HepG2 (cell line): Measurements from ENCODE around the gene TUT4. TPM values are rescaled to one million over a fixed set of nuclear protein-coding genes. Genes with fewer than 3 reads are reported as not detected.

Experiments used
- ATF3 ChIP-seq: sonication (generic); formaldehyde crosslinking; IDR thresholded peaks from 2 replicates; pipeline ENCODE4 v1.4.0; 2020; ENCODE audit warnings: missing genetic modification reagents
- CSRNP2 ChIP-seq: sonication (generic); formaldehyde crosslinking; conservative IDR thresholded peaks from 2 replicates; pipeline ENCODE4 v1.8.0; 2022; ENCODE audit warnings: low read depth, missing genetic modification reagents
- FOXA1 ChIP-seq, 2 experiments: fragments of 450-650 bp in 1 of 2; sonication (generic) in 1 of 2; formaldehyde crosslinking in 1 of 2; IDR thresholded peaks; 2 replicates each; pipeline versions ENCODE4 v1.4.0 to v1.6.1; 2016 to 2020; ENCODE audit warnings: missing genetic modification reagents in 1 of 2
- FOXC1 ChIP-seq: sonication (generic); formaldehyde crosslinking; IDR thresholded peaks from 2 replicates; pipeline ENCODE4 v1.8.0; 2022; ENCODE audit warnings: mild to moderate bottlenecking, missing genetic modification reagents, borderline replicate concordance
- HOXA3 ChIP-seq: sonication (generic); formaldehyde crosslinking; IDR thresholded peaks from 2 replicates; pipeline ENCODE4 v1.5.0; 2020; ENCODE audit warnings: missing genetic modification reagents
- ZBTB20 ChIP-seq: sonication (generic); formaldehyde crosslinking; IDR thresholded peaks from 2 replicates; pipeline ENCODE4 v1.8.1; 2023; ENCODE audit warnings: missing genetic modification reagents, low read depth, mild to moderate bottlenecking, borderline replicate concordance
- ZBTB44 ChIP-seq: sonication (generic); formaldehyde crosslinking; IDR thresholded peaks from 2 replicates; pipeline ENCODE4 v1.4.0; 2020; ENCODE audit warnings: missing genetic modification reagents
- ZFP62 ChIP-seq: sonication (generic); formaldehyde crosslinking; IDR thresholded peaks from 2 replicates; pipeline ENCODE4 v1.4.0; 2020; ENCODE audit warnings: missing genetic modification reagents
- ZNF816 ChIP-seq: sonication (generic); formaldehyde crosslinking; IDR thresholded peaks from 2 replicates; pipeline ENCODE4 v1.8.0; 2022; ENCODE audit warnings: missing genetic modification reagents, mild to moderate bottlenecking, borderline replicate concordance
- polyA plus RNA-seq, 8 experiments: library from polyadenylated mRNA; depleted of rRNA in 3 of 8; stranded (reverse) in 7 of 8; unstranded in 1 of 8; fragments of >200 nt; fragmentation: Illumina TruSeq in 4 of 8; extraction: Trizol in 4 of 8; gene quantifications; 2 replicates each; pipeline versions ENCODE4 v1.2.1 to v1.2.3, GENCODE V29; 2011 to 2016; ENCODE audit warnings: low read depth in 4 of 8, missing spikeins in 1 of 8, mixed read lengths in 1 of 8; ENCODE audit not compliant: insufficient read depth in 1 of 8
- total RNA-seq, 5 experiments: library from RNA; depleted of rRNA; stranded (reverse); fragments of >200 nt; fragmentation: Illumina TruSeq; extraction: Trizol; gene quantifications; 2 replicates each; pipeline ENCODE4 v1.2.3, GENCODE V29; 2016; ENCODE audit warnings: low read depth in 1 of 5
- TF ChIP-seq, protein P1 (sequence below): sonication (generic); formaldehyde crosslinking; IDR thresholded peaks from 2 replicates; pipeline ENCODE4 v1.5.1; 2020; ENCODE audit warnings: missing genetic modification reagents, mild to moderate bottlenecking, borderline replicate concordance
- TF ChIP-seq, protein P2 (sequence below): IDR thresholded peaks from 2 replicates; pipeline ENCODE4 v1.4.0; 2020; ENCODE audit warnings: mild to moderate bottlenecking, missing genetic modification reagents
- TF ChIP-seq, protein P3 (sequence below): sonication (generic); formaldehyde crosslinking; IDR thresholded peaks from 2 replicates; pipeline ENCODE4 v1.4.0; 2020; ENCODE audit warnings: missing genetic modification reagents, borderline replicate concordance

Gene TUT4
- total and polyA plus RNA-seq, 2 of the 13 experiments (the other 11 are each of a cell fraction or from before 2014, with no cell fraction given) = 44.7 to 53.5 TPM

DNA sequence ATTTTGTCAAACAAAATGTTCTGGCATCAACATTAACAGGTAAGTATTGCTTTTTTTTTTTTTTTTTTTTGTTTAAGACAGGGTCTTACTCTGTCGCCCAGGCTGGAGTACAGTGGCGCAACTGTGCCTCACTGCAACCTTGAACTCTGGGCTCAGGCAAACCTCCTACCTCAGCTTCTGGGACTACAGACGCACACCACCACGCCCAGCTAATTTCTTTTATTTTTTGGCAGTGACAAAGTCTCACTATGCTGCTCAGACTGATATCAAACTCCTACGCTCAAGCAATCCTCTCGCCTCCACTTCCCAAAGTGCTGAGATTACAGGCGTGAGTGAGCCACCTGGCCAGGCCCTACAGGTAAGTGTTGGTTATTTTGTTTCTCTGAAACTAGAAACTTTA is 2.4 kb downstream of the TUT4 start (continued):
- TF ChIP-seq, protein P1, sequence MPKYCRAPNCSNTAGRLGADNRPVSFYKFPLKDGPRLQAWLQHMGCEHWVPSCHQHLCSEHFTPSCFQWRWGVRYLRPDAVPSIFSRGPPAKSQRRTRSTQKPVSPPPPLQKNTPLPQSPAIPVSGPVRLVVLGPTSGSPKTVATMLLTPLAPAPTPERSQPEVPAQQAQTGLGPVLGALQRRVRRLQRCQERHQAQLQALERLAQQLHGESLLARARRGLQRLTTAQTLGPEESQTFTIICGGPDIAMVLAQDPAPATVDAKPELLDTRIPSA (CRISPR knock-in tag) = no peak
- TF ChIP-seq ZBTB44 (CRISPR knock-in tag) = no peak
- TF ChIP-seq, protein P2, sequence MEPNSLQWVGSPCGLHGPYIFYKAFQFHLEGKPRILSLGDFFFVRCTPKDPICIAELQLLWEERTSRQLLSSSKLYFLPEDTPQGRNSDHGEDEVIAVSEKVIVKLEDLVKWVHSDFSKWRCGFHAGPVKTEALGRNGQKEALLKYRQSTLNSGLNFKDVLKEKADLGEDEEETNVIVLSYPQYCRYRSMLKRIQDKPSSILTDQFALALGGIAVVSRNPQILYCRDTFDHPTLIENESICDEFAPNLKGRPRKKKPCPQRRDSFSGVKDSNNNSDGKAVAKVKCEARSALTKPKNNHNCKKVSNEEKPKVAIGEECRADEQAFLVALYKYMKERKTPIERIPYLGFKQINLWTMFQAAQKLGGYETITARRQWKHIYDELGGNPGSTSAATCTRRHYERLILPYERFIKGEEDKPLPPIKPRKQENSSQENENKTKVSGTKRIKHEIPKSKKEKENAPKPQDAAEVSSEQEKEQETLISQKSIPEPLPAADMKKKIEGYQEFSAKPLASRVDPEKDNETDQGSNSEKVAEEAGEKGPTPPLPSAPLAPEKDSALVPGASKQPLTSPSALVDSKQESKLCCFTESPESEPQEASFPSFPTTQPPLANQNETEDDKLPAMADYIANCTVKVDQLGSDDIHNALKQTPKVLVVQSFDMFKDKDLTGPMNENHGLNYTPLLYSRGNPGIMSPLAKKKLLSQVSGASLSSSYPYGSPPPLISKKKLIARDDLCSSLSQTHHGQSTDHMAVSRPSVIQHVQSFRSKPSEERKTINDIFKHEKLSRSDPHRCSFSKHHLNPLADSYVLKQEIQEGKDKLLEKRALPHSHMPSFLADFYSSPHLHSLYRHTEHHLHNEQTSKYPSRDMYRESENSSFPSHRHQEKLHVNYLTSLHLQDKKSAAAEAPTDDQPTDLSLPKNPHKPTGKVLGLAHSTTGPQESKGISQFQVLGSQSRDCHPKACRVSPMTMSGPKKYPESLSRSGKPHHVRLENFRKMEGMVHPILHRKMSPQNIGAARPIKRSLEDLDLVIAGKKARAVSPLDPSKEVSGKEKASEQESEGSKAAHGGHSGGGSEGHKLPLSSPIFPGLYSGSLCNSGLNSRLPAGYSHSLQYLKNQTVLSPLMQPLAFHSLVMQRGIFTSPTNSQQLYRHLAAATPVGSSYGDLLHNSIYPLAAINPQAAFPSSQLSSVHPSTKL = peak; percentile 79
- peak; percentile 83 for TF ChIP-seq HOXA3 (CRISPR knock-in tag)
- no peak for TF ChIP-seq FOXC1 (CRISPR knock-in tag)
- TF ChIP-seq CSRNP2 (CRISPR knock-in tag) = no peak
- TF ChIP-seq, protein P3, sequence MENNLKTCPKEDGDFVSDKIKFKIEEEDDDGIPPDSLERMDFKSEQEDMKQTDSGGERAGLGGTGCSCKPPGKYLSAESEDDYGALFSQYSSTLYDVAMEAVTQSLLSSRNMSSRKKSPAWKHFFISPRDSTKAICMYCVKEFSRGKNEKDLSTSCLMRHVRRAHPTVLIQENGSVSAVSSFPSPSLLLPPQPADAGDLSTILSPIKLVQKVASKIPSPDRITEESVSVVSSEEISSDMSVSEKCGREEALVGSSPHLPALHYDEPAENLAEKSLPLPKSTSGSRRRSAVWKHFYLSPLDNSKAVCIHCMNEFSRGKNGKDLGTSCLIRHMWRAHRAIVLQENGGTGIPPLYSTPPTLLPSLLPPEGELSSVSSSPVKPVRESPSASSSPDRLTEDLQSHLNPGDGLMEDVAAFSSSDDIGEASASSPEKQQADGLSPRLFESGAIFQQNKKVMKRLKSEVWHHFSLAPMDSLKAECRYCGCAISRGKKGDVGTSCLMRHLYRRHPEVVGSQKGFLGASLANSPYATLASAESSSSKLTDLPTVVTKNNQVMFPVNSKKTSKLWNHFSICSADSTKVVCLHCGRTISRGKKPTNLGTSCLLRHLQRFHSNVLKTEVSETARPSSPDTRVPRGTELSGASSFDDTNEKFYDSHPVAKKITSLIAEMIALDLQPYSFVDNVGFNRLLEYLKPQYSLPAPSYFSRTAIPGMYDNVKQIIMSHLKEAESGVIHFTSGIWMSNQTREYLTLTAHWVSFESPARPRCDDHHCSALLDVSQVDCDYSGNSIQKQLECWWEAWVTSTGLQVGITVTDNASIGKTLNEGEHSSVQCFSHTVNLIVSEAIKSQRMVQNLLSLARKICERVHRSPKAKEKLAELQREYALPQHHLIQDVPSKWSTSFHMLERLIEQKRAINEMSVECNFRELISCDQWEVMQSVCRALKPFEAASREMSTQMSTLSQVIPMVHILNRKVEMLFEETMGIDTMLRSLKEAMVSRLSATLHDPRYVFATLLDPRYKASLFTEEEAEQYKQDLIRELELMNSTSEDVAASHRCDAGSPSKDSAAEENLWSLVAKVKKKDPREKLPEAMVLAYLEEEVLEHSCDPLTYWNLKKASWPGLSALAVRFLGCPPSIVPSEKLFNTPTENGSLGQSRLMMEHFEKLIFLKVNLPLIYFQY (CRISPR knock-in tag) = no peak
- no peak for TF ChIP-seq ATF3 (CRISPR knock-in tag)
- no peak for TF ChIP-seq FOXA1 (IDR thresholded peaks at IDR 0.05)
- TF ChIP-seq FOXA1 (CRISPR knock-in tag; IDR thresholded peaks at IDR 0.05) = no peak
- no peak for TF ChIP-seq ZNF816 (CRISPR knock-in tag)
- TF ChIP-seq ZFP62 (CRISPR knock-in tag) = no peak
- no peak for TF ChIP-seq ZBTB20 (CRISPR knock-in tag)
